HUDEP-2 (cell line): ENCODE data around the gene WDR45B.

Experiments
- DNase-seq, 76 experiments: peaks; one replicate each; lab custom pipeline; 2025; ENCODE audit not compliant: unreplicated experiment in 76 of 76; lab: John Stamatoyannopoulos, UW

The WDR45B gene

DNA sequence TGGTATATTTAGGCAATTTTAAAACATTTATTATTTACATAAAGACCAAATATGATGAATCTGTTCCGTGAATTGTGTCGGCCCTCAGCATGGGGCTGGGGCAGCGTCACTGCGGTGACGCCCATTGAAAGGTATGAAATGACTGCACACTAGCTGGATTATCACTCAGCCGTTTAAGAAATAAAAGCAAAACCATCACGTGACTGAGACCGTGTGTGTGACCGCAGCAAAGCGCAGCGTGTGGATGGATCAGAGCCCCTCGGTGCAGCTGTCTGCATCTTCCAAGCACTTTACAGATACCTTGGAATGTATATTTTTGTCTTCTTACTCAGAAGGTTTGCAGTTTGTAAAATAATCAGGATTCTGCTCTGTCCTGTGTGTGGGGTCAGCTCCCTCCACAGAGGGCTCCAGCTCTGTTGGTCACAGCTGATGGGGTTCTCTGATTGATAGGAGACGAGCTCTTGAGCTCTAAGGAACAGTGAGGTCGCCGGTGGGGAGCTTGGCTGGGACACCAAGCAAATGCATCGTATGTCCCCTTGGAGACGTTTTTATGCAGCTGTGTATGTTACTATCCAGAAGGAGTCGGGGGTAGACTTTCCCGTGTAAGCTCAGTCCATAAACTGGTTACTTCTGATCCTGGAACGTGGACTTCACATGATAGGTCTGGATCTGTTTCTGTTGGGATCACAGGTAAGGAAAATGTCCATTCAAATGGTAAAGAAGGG lies 45.1 kb downstream of the WDR45B start:
- no peak for DNase-seq

DNA sequence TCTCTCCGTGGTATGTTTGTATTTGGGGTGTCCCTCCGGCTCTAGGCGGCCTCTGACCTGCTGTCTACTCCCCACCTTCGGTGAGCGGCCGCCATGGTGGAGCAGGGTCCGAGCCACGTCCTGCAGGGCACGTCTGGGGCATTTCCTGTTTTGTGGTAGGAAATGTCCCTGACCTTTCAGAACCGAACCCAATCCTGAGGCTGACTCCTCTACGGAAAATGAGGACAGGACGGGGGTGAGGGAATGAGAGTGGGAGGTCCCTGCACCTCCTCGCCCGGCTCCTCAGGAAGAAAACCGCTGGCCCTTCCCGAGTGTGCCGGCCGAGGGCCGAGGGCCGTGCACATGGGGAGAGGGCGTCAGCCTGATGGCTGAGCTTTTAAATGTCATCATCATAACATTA lies 45.8 kb downstream of the WDR45B start:
- no peak for DNase-seq

DNA sequence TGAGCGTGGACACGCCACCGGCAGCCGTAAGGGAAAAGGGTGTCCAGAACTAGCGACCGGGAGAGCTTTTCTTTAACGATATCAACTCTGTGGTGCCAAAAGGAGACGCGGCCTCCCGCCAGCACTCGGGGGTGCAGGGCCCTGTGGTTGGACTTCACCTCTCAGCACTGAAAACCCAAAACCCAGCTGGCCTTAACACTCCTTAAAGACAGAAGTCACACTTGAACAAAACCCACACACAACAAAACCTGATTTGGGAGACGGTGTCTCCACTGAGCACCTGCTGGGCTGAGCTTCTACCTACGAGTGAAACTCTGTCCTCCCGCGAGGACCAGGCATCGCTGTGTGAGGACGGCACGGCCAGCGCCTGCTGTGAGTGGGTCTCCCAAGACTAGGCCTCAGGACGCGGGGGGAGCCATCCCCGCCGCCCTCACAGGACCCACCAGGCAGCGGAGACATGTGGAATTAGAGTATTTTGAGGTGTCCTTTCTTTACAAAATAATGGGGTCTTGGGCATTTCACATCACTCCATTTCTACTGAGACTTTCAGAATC lies 46.7 kb downstream of the WDR45B start:
- DNase-seq: no peak

DNA sequence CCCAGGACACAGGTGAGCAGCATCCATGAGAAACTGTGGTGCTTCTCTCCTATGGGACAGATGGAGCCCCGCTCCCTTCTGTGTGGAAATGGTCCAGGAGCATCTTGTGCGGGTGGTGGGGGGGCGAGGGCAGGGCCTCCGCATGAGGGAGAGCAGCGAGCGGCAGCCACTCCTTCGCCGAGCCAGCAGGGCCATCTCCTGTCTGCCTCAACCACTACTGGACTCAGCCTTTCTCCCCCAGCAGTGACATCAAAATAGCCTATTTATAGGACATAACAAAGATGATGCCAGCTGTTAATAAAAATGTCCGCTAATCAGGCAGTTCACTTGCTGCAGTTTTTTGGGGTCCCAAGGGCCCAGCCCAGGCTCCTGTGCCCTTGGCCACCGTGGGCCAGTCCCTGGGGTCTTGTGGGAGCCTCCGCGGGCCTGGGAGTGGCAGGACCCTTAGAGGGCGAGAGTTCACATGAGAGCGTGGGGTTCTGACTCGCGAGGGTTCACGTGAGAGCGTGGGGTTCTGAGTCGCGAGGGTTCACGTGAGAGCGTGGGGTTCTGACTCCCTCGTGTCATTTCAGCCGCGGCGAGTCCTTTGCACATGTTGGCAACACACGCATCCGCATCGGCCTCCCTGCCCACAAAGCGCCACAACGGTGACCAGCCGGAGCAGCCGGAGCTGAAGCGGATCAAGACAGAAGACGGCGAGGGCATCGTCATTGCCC lies 47.4 kb downstream of the WDR45B start:
- no peak for DNase-seq

DNA sequence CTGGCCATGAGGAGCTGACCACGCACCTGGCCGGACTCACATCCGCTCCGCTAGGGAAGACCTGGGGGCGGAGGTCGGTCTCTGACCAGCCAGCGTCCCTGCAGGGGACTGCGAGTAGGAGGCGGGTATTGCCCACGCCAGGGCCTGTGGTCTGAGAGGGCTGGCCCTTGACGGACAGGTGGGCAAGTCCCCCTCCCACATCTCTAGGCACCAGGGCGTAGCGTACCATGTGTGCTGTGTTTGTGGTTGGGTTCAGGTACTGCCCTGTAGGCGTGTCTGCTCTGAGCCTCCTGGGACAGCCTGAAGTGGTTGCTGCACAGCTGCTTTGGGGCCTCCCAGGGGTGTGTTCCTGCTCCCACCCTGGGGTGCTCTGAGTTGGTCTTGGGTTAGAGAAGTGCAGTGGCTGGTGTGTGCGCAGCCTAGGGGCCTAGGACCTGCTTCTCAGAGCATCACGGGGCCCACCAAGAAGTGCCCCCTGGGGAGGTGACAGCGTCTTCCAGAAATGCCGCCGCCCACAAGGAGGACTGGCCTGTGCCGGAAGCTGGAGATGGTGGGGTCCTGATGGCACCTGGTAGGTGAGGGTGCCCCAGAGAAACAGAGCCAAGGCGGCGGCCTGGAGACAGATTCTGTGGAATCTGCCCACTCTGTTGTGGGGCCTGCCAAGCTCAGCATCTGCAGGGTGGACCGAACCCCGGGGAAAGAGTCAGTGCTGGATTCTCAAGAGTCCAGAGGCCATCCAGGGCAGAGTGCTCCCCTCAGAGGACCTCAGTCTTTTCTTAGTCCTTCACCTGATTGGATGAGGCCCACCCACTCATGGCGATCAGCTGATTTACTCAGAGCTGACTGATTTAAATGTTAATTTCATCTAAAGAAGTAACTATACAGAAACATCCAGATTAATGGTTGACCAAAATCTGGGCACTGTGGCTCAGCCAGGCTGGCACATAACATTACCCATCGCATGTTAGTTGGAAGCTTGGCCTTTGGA lies 48.3 kb downstream of the WDR45B start:
- DNase-seq: no peak

DNA sequence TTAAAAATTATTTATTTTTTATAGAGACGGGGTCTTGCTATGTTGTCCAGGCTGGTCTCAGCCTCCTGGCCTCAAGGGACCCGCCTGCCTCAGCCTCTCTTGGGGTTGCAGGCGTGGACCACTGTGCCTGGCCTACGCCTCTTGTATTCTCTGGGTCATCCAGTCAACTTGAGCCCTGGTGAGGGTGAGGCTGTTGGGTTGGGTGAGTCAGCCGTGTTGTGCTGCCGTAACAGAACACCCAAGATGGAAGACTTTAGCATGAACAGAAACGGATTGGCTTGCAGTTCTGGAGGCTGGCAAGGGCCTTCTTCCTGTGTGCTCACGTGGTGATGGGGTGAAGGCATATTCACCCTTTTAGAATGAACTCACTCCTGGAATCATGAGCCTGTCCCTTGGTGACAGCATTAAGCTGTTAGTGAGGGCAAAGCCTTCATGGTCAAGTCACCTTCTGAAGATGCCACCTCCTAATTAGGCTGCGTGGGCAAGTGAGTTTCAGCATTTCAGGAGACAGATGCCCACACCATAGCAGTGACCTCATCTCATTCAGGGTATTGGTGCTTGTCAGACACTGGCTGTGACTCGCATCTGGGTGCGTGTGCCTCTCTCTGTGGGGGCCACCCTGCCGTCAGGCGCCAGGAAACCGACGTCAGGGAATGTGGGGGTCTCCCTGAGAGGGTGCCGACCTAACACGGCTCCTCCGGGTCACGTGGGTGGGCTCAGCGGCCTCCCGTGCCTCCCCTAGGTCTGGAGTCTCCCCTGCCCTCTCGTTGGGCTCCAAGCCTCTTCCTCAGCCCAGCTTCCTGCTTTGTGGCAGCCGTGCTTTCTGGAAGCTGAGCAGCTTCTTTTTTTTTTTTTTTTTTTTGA lies 49.8 kb downstream of the WDR45B start:
- DNase-seq: no peak

DNA sequence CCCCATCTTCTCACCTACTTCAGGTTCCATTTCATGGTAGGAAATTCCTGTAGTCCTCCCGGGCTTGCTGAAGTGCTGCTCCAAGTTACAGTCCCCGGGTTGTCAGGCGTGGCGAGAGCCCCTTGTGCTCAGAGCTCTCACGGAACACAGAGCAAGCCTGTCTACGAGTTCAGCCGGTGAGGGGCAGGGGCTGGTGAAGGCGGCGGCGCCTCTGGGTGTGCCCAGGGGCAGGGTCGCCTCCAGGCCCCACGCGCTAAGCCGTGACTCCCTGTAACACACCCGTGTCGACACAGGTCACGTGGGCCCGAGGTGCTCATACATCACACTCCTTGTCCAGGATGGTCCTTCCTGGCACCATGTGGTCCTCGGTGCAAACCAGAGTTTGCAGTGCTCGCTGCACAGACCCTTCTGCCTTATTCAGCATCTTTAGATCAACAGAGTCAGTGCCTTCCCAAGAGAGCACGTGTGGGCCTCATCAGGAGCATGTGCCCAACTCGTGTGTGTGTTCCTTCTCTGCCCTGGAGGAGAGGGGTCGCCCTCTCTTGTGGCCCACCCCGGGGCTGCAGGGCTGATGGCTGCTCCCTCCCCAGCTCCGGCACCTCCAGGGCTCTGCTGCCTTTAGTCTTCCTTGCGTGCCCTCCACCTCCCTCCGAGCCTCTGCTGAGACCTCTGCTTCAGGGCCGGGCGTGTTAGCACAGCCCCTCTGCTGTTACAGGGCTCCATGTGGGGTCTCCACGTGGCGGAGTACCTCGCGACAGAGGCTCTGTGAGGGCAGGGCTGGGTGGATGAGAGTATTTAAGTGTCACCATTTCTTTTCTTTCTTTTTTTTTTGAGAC lies 51.2 kb downstream of the WDR45B start:
- DNase-seq: no peak

DNA sequence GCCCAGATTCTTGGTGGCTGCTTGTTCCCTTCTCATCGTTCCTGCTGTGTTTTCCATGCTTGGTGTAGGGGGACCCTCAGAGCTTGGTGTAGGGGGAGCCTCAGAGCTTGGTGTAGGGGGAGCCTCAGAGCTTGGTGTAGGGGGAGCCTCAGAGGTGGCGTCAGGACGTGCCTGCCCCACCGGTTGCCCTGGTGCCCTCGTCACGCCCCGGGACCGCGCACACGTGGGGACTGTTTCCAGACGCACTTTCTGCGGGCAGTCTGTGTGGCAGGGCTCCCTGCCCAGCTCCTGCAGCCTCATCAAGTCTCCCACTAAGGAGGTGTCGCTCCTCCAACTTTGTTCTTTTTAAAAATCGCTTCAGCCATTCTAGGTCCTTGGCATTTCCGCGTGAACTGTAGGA lies 51.9 kb downstream of the WDR45B start:
- no peak for DNase-seq

DNA sequence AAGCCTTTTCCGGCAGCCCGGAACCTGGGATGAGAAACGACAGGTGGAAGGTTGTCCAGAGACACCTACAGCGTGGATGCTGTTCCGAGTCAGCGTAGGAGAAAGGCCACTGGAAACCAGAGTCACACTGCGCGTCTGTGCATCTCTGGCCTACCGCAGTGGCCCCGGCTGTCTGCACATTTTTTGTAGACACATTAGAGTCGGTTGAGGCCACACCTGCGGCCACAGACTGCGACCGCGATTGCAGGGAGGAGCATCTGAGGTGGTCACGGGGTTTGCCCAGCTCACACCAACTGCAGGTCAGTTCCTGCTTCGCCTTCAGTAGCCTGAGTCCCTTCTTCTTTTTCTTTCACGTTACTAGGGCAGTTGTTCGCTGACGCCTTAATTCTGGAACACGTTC lies 52.4 kb downstream of the WDR45B start:
- DNase-seq: no peak

DNA sequence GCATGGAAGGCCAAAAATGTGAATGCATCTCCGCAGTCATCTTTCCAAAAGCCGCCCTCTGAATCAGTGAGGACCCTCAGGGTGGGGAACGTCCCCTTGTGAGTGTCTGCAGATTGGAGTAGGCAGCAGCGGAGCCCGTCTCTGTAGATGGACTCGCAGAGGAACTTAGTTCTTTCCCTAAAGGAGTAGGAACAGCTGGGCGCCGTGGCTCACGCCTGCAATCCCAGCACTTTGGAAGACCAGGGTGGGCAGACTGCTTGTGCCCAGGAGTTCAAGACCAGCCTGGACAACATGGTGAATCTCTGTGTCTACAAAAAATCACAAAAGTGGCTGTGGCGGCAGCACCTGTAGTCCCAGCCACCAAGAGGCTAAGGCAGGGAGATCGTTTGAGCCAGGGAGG lies 53.7 kb downstream of the WDR45B start:
- DNase-seq: no peak

DNA sequence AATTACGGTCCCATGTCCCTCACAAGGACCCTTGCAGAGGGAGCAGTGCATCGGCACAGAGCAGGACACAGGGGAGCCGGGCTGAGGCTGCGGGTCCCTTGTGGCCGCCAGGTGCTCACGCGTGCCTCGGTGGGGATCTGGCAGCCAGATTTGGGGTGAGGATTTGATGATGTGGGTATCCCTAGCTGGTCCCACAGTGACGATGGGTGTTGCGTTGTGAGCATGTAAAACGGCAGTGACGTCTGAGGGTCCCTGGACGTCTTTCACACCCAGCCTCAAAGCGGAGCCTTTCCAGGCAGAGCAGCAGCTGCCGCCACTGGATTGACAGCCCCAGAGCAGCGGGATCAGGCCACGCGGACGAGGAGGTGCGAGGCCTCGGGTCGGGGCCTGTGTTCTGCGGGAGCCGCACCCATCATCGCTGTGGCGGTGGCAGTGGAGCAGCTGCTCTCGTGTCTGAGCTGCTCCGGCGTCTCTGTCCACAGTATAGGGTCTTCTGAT lies 54.6 kb downstream of the WDR45B start:
- DNase-seq: no peak

DNA sequence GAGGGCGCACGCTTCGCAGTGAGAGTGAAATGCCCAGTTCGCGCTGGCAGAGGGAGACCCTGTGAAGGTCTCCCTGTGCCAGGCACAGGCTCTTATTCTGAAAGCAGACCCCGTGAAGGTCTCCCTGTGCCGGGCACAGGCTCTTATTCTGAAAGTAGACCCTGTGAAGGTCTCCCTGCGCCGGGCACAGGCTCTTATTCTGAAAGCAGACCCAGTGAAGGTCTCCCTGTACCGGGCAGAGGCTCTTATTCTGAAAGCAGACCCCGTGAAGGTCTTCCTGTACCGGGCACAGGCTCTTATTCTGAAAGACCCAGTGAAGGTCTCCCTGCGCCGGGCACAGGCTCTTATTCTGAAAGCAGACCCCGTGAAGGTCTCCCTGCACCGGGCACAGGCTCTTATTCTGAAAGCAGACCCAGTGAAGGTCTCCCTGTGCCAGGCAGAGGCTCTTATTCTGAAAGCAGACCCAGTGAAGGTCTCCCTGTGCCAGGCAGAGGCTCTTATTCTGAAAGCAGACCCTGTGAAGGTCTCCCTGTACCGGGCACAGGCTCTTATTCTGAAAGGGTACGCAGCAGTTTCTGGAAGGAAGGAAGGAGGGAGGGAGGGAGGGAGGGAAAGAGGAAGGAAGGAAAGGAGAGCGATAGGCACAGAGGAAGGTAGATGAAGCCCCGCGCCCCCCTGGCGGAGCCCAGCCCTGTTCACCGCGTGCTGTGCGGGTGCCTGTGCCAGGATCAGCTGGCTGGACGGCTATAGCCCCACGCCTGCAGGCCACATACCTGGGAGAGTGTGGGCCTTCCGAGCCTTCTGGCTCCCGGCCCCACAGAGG lies 55.3 kb downstream of the WDR45B start:
- peak in 70 of 76 experiments; percentile 22 to 90 (median 62) for DNase-seq

DNA sequence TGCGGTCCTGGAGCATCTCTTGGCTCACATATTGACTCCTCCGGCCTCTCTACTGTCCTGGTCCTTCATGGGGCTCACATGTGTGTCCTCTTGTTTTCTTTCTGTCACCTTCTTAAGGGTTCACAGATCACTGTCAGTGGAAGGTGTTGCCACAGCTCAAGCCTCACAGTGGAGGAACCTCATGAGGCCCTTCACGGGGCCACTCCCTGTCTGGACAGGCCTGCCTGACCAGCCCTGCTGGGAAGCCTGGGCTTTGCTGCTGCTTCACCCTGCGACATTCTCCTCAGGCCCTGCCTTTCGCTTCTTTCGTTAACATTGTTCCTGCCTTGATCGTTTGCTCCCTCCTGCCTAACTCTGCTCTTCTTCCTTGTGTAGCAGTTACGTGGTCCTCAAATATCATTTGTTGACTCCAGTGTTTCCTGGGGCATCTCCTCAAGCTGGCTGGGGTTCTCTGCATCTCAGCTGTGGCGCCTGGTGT lies 55.9 kb downstream of the WDR45B start:
- no peak for DNase-seq

DNA sequence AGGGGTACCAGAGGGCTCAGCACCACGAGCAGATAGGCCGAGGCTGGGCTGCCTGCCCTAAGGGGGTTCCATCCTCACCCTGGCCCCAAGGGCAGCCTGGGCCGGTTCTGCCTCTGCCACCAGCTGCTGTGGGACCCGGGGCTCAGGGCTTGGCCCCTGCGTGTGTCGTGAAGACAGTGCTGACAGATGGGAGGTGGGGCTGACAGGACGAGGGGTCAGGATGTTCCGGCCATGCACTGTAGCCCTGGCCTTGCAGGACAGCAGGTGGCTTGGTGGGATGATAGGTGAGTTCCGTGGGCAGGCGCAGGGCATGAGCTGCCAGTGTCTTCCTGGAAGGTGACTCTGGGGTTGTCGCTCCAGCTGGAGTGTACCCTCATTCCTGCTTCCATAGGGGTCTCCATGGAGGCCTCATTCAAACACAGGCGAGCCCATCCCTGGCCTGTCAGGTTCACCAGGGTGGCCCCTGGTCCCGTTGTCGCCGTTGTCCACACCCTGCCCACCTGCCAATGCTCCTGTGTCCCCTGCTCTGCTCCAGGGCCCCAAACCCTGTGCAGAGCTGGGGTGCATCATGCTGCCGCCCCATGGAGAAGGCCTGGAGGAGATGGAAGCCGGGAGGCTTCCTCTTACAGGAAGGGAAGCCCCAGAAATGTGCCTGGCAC lies 57.2 kb downstream of the WDR45B start:
- DNase-seq: no peak

DNA sequence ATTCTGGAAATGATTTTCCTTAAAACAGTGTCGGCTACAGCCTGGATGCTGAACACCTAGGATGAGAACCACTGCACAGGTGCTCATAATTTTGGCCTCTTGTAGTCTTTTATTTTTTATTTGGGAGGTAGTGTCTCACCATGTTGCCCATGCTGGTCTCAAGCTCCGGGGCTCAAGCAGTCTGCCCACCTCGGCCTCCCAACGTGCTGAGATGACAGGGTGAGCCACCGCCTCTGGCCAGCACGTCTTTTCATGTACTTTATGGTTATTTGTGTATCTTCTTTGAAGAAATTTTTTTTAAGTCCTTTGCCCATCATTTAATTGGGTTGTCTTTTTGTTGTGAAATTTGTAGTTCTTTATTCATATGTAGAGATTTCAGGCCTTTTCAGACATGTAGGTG lies 58.0 kb downstream of the WDR45B start:
- no peak for DNase-seq

DNA sequence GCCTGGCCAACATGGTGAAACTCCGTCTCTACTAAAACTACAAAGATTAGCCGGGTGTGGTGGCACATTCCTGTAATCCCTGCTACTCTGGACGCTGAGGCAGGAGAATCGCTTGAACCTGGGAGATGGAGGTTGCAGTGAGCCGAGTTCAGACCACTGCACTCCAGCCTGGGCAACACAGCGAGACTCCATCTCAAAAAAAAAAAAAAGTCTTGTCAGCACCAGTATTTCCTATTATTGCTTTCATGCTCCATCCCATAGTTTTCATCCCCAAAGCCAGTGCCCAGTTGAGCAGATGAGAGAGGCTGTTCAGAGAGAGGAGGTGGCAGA lies 58.4 kb downstream of the WDR45B start:
- DNase-seq: no peak

DNA sequence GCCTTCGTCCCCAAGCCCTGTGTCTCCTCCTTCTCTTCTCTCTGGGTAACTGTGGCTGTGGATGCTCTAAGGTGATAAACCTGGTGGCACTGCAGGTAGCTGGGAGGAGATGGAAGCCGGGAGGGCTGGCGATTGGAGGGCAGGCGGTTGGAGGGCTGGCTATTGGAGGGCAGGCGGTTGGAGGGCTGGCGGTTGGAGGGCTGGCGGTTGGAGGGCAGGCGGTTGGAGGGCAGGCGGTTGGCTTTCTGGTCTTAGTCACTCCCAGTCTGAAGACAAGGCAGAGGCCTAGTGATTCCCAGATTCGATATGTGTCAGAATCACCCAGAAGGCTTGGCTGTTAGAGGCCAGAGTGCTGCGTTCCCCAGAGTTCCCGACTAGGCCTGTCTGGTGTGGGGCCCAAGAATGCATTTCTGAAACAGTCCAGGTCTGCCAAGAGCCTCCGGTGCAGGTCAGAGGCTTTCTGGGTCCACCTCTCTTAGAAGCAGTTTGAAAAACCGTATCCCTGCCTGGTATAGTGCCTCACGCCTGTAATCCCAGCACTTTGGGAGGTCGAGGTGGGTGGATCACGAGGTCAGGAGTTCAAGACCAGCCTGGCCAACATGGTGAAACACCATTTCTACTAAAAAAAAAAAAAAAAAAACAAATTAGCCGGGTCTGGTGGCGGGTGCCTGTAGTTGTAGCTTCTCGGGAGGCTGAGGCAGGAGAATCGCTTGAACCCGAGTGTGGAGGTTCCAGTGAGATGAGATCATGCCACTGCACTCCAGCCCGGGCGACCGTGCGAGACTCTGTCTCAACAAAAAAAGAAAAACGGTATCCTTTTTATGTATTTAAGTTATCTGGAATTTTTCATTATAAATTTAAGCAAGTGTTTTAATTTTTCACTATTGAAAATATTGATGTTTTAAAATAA lies 59.7 kb downstream of the WDR45B start:
- no peak for DNase-seq
